ENCODE data around the gene DDB1. TPM values are rescaled to one million over a fixed set of nuclear protein-coding genes. Genes with fewer than 3 reads are reported as not detected.

Gene DDB1
- polyA plus RNA-seq, 1 donor = 195 TPM

- DNase-seq (ENCODE audit: low read depth) = no peak
Measured at GRCh38 chr11:61297341-61297740, 35.6 kb downstream of the DDB1 start.

GRCh38 chr11:61295596-61295926 lies 37.3 kb downstream of the DDB1 start:
- DNase-seq (ENCODE audit: low read depth) = no peak

- DNase-seq (ENCODE audit: low read depth) = no peak
Measured at GRCh38 chr11:61294717-61295595, 37.9 kb downstream of the DDB1 start, which contains the start of gene VWCE. VWCE (minus strand) TSS chr11:61295316; CDS start chr11:61295037, 279 bp downstream.

- DNase-seq (ENCODE audit: low read depth) = no peak
Measured at GRCh38 chr11:61293867-61294716, 38.8 kb downstream of the DDB1 start.

GRCh38 chr11:61292356-61292755 lies 40.5 kb downstream of the DDB1 start:
- DNase-seq (ENCODE audit: low read depth) = no peak

- no peak for DNase-seq (ENCODE audit: low read depth)
Measured at GRCh38 chr11:61290905-61291690, 41.8 kb downstream of the DDB1 start.

GRCh38 chr11:61287338-61287977 lies 45.4 kb downstream of the DDB1 start:
- DNase-seq (ENCODE audit: low read depth) = no peak

GRCh38 chr11:61283613-61284012 lies 49.3 kb downstream of the DDB1 start:
- no peak for DNase-seq (ENCODE audit: low read depth)

- no peak for DNase-seq (ENCODE audit: low read depth)
Measured at GRCh38 chr11:61281581-61282250, 51.2 kb downstream of the DDB1 start.

- no peak for DNase-seq (ENCODE audit: low read depth)
Measured at GRCh38 chr11:61280883-61281580, 51.9 kb downstream of the DDB1 start.

- DNase-seq (ENCODE audit: low read depth) = no peak
Measured at GRCh38 chr11:61279934-61280659, 52.8 kb downstream of the DDB1 start.

GRCh38 chr11:61278001-61278470 lies 54.9 kb downstream of the DDB1 start:
- DNase-seq (ENCODE audit: low read depth) = no peak

GRCh38 chr11:61277186-61278000 lies 55.5 kb downstream of the DDB1 start:
- no peak for DNase-seq (ENCODE audit: low read depth)

- DNase-seq (ENCODE audit: low read depth) = no peak
Measured at GRCh38 chr11:61275191-61275590, 57.7 kb downstream of the DDB1 start.

GRCh38 chr11:61274084-61274483 lies 58.8 kb downstream of the DDB1 start:
- DNase-seq (ENCODE audit: low read depth) = no peak

- DNase-seq (ENCODE audit: low read depth) = no peak
Measured at GRCh38 chr11:61273178-61274078, 59.5 kb downstream of the DDB1 start.

GRCh38 chr11:61272731-61273130 lies 60.2 kb downstream of the DDB1 start:
- DNase-seq (ENCODE audit: low read depth) = no peak

Data from forelimb muscle (tissue), 1 donor.